K562 (cell line): ENCODE results near the gene PARP11. TPM values are rescaled to one million over a fixed set of nuclear protein-coding genes. Genes with fewer than 3 reads are reported as not detected.

Experiments
- CREM ChIP-seq: IDR thresholded peaks from 2 replicates; pipeline ENCODE4 v1.6.1; 2014; ENCODE audit warnings: antibody characterized with exemption, low read depth
- EGR1 ChIP-seq: fragments of 450-650 bp; conservative IDR thresholded peaks from 2 replicates; pipeline ENCODE4 v1.6.1; 2017; ENCODE audit warnings: mild to moderate bottlenecking
- ESRRB ChIP-seq: fragments of 250-450 bp; sonication (Bioruptor Pico); IDR thresholded peaks from 2 replicates; pipeline ENCODE4 v1.5.0; 2020; ENCODE audit warnings: mild to moderate bottlenecking, moderate library complexity, borderline replicate concordance
- IFI16 ChIP-seq: fragments of 250-450 bp; sonication (Bioruptor Pico); IDR thresholded peaks from 2 replicates; pipeline ENCODE4 v2.1.2; 2022; ENCODE audit warnings: mild to moderate bottlenecking, inconsistent platforms
- KLF1 ChIP-seq: fragments of 450-650 bp; IDR thresholded peaks from 2 replicates; pipeline ENCODE4 v1.6.1; 2016; ENCODE audit warnings: missing genetic modification characterization, missing compliant biosample characterization
- NR3C1 ChIP-seq: sonication (generic); formaldehyde crosslinking; IDR thresholded peaks from 2 replicates; pipeline ENCODE4 v1.8.1; 2022; ENCODE audit warnings: missing genetic modification reagents
- PTRF ChIP-seq: fragments of 450-650 bp; IDR thresholded peaks from 2 replicates; pipeline ENCODE4 v1.6.1; 2016; ENCODE audit warnings: mild to moderate bottlenecking, missing genetic modification characterization, missing compliant biosample characterization
- SNAPC5 ChIP-seq: fragments of 250-450 bp; sonication (Bioruptor Pico); IDR thresholded peaks from 2 replicates; pipeline ENCODE4 v1.8.0; 2021; ENCODE audit warnings: moderate library complexity, mild to moderate bottlenecking, inconsistent platforms
- ZBTB40 ChIP-seq, 2 experiments: fragments of 450-650 bp in 1 of 2; sonication (generic) in 1 of 2; formaldehyde crosslinking in 1 of 2; IDR thresholded peaks; 2 replicates each; pipeline versions ENCODE4 v1.7.1 to v1.9.0; 2016 to 2022; ENCODE audit warnings: inconsistent platforms in 1 of 2, mild to moderate bottlenecking in 1 of 2, missing genetic modification reagents in 1 of 2
- ZNF121 ChIP-seq: sonication (generic); formaldehyde crosslinking; conservative IDR thresholded peaks from 2 replicates; pipeline ENCODE4 v1.8.0; 2022; ENCODE audit warnings: missing genetic modification reagents
- ZNF75A ChIP-seq: fragments of 450-650 bp; formaldehyde crosslinking; IDR thresholded peaks from 2 replicates; pipeline ENCODE4 v1.4.0; 2020; ENCODE audit warnings: mild to moderate bottlenecking
- polyA plus RNA-seq, 8 experiments: library from polyadenylated mRNA; depleted of rRNA in 4 of 8; stranded (reverse) in 5 of 8; unstranded in 3 of 8; fragments of >200 nt; fragmentation: Nextera tagmentation in 2 of 8; fragmentation: Illumina TruSeq in 1 of 8; extraction: Ambion mirVana in 2 of 8; extraction: Trizol in 1 of 8; gene quantifications; 2 replicates each; pipeline versions ENCODE4 v1.2.1 to v1.2.3, GENCODE V29; 2011 to 2014; ENCODE audit warnings: inconsistent platforms in 1 of 8, missing spikeins in 1 of 8
- total RNA-seq, 7 experiments: library from RNA; depleted of rRNA in 6 of 7; stranded (reverse); fragments of >200 nt in 6 of 7; fragmentation: Illumina TruSeq in 2 of 7; extraction: Trizol in 2 of 7; gene quantifications; 2 replicates each; pipeline versions ENCODE4 v1.2.1 to v1.2.3, GENCODE V29; 2011 to 2021; ENCODE audit warnings: low replicate concordance in 1 of 7
- TF ChIP-seq, protein P1 (sequence below): fragments of 250-450 bp; sonication (Bioruptor Pico); IDR thresholded peaks from 2 replicates; pipeline ENCODE4 v1.4.0; 2020; ENCODE audit warnings: mild to moderate bottlenecking

Gene PARP11
- total and polyA plus RNA-seq, 9 of the 15 experiments (the other 6 are each of a cell fraction or from before 2014, with no cell fraction given): 0.40 to 2.5 (median 1.4) TPM

DNA sequence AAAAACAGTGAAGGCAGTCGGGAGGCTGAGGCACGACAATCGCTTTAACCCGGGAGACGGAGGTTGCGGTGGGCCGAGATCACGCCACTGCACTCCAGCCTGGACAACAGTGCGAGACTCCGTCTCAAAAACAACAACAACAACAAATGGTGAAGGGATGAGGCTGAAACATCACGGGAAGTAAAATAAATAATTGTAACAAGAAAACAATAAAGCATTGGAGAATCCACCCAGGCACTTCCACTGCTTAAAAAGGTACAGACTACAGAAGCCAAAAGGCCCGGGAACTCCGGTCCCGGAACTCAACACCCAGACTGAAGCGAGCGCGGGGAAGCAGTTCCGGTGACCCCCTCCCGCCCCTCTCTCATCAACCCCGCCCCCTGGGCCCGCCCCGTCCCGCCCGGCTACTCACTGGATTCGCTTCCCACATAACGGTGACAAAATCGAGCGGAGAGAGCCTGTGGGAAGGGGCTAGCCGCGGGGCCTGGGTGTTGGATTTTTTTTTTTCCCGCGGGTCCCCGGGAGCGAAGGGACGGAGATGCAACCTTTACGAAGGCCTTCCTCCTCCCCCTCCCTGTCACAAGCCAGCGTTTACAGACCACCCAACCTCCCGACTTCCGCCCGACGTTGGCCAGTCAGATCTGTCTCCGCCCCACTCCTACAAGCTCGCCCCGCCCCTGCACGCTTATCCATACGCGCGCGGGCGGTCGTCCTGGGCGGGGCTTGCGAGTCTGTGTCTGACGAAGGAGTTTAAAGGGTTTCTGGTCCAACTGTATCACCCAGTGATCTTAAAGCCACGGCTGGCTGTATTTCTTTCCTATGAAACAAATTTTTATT, at the start of gene PARP11 (continued):
- TF ChIP-seq ZBTB40 (IDR thresholded peaks at IDR 0.05): peak; percentile 83
- no peak for TF ChIP-seq ZBTB40 (CRISPR knock-in tag; IDR thresholded peaks at IDR 0.05)
- TF ChIP-seq ZNF121 (CRISPR knock-in tag): peak; percentile 58
- no peak for TF ChIP-seq SNAPC5 (CRISPR knock-in tag)
- no peak for TF ChIP-seq IFI16 (CRISPR knock-in tag)
- TF ChIP-seq ESRRB (CRISPR knock-in tag): no peak
- no peak for TF ChIP-seq NR3C1 (CRISPR knock-in tag)
- no peak for TF ChIP-seq KLF1
- TF ChIP-seq PTRF: no peak
- TF ChIP-seq, protein P1, sequence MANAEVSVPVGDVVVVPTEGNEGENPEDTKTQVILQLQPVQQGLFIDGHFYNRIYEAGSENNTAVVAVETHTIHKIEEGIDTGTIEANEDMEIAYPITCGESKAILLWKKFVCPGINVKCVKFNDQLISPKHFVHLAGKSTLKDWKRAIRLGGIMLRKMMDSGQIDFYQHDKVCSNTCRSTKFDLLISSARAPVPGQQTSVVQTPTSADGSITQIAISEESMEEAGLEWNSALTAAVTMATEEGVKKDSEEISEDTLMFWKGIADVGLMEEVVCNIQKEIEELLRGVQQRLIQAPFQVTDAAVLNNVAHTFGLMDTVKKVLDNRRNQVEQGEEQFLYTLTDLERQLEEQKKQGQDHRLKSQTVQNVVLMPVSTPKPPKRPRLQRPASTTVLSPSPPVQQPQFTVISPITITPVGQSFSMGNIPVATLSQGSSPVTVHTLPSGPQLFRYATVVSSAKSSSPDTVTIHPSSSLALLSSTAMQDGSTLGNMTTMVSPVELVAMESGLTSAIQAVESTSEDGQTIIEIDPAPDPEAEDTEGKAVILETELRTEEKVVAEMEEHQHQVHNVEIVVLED (CRISPR knock-in tag): peak; percentile 59
- no peak for TF ChIP-seq ZNF75A (CRISPR knock-in tag)
- peak; percentile 46; the same call in 1 of the 2 replicates for TF ChIP-seq EGR1
- TF ChIP-seq CREM: peak; percentile 48; the same call in 1 of the 2 replicates
